Measurements from ENCODE around the gene DLG2.

Gene DLG2

DNA sequence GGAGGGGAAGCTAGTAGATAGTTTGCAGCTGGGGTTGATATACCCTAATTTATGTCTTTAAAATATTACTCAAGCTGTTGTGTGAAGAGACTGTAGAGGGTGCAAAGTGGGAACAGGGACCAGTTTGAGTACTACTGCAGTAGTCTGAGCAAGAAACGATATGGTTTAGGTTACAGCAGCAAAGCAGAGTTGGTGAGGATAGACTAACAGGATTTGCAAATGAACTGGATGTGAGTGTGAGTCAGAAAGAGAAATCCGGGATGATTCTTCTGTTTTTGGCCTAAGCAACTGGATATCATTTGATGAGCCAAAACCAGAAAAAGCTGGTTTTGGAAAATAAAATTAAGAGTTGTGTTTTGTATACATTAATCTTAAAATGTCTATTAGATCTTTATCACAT lies 1591.5 kb downstream of the DLG2 start:
- DNase-seq: no peak

DNA sequence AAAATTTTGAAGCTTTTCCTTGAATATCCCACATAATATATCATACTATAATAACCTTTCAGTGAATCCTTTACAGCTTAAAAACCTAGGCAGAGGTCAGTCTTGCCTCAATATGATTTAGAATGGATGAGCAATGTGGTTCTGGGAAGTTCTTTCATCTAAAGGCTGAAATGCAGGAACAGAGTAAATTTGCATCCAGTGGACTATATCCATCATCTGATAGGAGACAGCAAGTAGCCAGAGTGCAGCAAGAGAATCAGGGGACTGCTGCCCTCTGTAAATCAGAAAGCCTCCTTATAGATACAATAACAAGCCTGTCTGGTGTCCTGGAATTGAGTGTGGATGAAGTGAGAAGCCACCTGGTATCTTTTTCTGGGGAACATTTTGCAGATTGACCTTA lies 1592.7 kb downstream of the DLG2 start:
- no peak for DNase-seq

DNA sequence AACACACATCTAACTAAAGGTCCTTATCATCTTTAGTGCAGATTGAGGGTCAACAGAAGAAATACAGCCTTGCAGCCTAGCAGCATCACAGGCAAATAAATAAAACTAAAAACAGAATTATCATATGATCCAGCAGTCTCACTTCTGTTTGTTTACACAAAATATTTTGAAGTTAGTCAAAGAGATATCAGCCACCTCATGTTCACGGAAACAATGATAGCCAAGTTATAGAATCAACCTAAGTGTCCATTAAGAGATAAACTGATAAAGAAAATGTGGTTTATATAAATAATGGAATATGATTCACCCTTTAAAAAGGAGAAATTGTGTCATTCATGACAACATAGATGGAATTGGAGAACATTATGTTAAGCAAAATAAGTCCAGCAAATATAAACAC lies 1602.9 kb downstream of the DLG2 start:
- no peak for DNase-seq

DNA sequence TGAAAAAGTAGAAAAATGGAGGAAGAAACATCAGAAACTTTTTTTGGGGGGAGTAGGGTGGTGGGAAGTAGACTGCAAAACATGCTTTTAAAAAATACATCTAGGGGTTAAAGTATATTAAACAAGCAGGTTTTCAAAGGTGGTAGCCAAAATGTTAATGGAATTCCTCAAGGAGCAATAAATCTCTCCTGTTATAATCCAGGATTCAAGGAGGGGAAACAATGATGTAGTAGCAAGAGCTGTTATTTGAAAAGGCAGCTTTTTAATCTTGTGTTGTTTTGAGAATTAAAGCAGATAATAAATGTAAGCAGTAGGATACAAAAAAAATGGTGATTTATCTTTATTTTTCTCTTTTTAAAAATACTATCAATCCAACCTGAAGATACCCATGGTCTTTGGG lies 1604.4 kb downstream of the DLG2 start:
- no peak for DNase-seq

DNA sequence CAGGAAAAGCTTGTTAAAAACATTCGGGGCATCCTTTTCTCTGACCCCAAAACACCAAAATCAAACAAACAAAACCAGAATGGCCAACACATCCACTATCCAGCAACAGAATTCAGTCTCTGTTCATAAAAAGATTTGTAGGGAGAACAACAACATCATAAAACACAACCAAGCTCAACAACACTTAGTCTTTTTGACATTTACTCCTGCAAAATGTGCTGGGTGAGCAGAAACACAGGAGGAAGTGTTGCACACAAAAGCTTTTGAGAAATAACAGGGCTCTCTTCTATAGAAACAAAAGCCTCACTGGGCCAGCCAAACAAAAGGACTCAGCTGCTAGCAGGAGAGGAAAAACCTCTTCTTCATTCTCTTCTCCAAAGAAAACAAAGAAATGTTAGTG lies 1604.9 kb downstream of the DLG2 start:
- no peak for DNase-seq

DNA sequence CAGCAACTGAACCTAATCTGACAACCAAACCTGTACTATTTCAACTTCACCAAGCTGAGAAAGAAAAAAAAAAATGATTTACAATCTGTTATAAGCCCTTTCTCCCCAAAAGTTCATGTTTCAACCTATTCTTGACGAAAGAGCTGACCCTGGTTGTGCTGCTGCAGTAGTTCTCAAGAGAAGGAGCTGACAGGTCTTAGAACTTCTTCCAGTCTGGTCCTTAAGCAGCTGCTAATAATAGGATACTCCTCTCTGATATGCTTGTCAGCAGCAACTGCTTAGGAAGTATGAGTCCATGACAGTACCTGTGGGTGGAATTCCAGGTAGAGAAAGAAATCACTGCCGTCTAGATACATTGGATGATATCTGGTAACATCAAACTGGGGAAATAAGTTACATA lies 1605.9 kb downstream of the DLG2 start:
- DNase-seq: no peak

DNA sequence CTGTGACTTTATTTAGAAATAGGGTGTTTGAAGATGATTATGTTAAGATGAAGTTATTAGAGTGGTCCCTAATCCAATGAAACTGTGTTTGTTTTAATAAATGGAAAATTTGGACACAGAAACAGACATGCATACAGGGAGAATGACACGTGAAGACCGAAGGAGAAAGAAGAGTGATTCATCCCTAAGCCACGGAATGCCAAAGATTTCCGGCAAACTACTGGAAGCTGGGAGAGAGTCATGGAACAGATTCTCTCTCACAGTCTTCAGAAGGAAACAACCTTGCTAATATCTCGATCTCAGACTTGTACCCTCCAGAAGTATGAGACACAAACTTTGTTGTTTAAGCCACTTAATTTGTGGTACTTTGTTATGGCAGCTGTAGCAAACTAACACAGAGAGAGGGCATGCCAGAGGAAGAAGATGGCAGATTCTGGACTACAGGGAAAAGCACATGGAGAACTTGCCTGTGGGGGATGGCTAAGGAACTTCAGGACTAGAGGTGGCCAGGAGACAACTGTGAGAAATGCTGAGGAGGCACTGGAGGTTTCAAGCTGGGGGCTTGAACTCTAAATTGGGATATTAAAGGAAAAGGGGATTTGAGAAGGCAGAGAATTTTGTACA lies 1607.5 kb downstream of the DLG2 start:
- DNase-seq: no peak

DNA sequence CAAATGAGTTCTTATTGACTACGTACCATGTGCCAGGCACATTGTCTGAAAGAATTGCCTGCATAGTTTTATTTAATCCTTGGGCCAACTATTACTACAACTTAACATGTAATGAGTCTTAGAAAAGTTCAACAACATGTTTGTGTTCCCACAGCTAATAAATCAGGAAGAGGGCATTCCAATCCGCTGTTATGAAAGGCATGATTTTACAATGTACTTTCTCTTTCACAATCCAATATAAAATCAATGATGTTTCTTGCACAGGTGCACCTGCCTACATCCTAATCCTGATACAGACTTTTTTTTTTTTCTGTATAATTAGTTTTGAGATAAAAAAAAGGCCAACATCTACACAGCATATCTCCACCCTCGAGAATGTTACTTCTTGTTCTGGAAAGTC lies 1612.6 kb downstream of the DLG2 start:
- no peak for DNase-seq

DNA sequence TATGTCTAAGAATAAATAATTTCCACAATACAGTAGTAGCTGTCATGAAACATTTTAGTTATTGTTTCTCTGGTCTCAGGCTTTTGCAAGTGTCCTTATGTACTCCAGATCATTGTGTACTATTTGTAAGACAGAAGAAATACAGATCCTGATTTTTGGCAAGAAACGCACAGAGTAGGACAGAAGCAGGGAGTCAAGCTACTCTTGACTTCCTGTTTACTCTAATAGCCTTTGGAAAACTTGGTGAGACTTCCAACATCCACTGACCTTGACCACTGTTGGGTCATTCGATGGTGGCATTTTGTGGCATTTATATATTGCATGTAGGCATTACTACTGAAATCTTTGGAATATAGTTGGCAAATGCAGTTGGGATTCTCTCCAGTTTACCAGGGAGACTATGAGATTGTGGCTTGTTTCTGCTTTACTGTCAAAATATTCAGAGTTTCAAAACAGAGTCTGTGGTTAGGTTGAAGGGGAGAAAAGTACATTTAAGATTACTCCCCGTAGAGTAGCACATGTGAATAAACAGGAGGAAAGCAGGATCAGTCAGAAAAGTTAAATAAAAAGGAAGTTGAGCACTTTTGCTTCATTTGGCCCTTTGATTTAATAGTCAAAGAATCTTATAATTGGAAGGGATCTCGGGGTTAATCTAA lies 1614.8 kb downstream of the DLG2 start:
- DNase-seq: no peak

DNA sequence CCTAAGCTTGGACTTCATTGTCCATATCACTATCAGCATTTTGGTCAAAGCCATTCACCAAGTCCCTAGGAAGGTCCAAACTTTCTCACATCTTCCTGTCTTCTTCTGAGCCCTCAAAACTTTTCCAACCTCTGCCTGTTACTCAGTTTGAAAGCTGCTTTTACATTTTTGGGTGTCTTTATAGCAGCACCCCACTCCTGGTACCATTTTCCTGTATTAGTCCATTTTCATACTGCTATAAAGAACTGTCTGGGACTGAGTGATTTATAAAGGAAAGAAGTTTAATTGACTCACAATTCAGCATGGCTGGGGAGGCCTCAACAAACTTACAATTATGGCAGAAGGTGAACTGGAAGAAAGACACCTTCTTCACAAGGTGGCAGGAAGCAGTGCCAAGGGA lies 1624.0 kb downstream of the DLG2 start:
- DNase-seq: no peak

DNA sequence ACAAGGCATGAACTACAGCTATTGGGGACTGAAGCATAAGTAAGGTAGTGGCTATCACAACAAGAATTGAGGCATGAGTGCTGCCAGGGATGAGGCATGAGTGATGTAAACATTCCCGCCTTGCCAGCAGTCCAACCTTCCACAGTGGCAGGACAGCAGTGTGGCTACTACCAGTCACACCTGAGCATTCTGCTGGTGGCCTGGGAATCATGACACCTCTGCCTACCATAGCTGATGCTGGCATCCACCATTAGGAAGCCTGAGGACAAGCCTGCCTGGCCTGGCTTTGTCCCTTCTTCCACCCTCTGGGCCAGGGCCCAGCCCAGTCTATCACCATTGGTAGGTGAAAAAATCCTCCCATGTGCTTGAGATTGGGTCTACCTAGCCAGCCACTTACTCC lies 1628.2 kb downstream of the DLG2 start:
- DNase-seq: no peak

DNA sequence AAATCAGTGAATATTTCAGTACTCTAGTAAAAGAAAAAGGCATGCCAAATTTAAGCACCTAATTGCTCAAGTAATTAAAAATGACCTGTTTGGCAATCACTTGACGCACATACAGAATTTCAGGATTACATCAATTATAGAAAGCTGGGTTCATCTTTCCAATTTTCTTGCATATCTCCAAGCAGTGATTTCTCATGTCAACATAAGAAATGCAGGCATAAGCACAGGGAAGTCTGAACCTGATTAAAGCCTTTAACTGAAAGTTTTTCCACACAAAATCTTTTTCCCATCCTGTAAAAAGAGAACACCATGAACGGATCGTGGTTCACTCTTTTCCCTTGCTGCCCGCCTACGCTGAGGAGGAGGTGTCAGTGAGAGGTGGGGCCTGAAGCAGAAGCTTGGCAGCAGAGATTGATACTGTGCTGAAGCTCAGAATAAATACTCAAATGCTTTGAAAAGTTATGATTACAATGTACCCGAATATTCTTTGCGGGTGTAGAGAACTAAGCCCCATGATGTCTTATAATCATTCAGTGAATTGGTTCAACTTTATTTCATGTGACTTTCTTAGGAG lies 1636.9 kb downstream of the DLG2 start:
- DNase-seq: no peak

DNA sequence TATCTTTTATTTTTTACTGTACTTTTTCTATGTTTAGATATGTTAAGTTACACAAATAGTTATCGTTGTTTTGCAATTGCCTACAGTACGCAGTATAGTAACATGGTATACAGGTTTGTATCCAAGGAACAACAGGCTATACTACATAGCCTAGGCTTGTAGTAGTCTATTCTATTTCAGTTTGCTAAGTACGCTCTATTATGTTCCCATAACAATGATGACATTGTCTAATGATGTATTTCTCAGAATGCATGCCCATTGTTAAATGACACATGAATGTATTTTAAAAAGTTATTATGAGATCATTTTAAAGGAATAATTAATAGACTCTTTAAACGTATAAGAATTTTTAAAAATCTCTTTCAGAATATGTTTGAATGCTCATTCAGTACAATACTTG lies 1644.3 kb downstream of the DLG2 start:
- no peak for DNase-seq

DNA sequence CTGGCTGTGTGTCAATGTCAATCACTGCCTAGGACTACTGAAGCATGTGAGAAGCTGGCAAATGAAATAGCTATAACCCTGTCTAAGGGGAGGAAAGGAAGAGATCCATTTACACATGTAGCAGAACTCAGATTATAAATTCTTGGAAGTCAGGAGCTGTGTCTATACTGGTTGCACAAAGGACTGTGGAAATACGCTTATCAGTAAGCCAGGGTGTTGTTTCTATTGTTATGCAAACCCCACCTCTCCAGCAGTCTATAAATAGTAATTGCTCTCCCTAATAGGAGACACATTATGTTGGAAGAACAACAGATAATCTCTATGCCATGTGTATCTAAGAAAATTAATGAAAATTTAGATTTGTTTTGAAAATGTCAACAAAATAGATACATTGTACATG lies 1647.6 kb downstream of the DLG2 start:
- DNase-seq: no peak

DNA sequence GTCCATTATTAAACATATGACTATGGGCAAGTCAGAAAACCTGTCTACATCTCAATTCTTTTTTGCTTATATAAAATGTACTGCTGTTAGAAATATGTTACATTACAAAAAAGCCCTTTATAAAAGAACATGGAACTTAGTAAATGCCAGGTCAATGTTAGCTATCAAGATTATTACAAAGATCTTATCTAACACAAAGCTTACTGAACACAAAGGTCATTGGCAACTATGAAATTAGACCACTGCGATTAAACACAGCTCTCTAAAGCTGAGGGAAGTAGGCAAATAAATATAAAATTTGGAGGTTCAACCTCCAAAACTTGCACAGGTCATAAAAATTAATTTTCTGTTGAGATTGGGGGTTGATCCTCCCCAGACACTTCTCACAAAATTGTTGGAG lies 1648.2 kb downstream of the DLG2 start:
- no peak for DNase-seq

DNA sequence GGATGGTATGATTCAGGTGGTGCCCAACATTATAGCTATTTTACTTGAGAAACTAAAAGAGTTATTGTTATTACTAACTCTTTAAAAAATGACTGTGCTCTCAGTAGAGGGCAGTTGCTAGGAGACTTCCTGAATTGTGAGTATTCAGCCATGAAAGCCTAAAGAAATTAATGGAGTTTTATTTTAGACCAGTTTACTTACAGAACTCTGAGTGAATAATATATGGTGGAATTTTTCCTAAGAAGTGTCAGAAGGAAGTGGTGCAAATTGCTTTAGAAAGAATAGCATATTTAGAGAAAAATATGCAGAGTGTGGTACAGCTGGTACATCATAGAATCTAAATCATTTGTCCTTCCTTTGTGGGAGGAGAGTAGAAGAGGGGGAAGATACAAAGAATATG lies 1651.1 kb downstream of the DLG2 start:
- no peak for DNase-seq

DNA sequence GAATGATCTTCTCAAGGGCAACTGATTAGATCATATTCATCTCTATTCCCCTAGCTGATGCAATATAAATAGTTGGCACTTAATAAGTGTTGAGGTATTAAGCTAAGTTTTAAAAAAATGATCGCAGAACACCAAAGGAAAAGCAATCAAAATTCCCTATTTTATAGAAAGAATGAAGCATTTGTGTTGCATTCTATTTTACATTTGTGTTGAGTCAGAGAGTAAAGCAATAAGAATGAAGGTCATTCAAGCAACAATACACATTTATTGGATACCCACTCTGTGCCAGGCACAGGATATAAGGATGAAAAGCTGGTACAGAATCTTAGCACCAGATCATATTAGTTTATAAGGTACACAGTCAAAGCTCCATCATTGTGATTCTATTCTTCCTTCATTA lies 1654.6 kb downstream of the DLG2 start:
- no peak for DNase-seq

DNA sequence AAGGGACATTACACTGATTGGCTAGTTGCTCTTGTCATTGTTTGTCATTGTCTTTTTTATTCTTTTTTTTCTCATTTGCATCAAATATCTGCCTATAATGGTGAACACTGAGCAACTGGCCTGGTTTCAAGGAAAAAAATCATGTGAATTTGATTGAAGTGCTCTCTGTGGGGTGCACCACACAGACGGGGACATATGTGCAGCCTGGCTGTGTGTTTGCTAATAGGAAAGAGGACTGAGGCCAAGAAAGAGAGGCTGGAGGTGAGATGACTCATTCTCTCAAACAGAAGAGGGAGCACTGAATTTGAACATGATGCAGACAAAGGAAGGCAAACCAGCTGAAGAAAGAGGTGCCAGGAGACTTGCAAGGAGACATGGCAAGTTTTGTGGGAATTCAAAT lies 1656.1 kb downstream of the DLG2 start:
- DNase-seq: no peak

DNA sequence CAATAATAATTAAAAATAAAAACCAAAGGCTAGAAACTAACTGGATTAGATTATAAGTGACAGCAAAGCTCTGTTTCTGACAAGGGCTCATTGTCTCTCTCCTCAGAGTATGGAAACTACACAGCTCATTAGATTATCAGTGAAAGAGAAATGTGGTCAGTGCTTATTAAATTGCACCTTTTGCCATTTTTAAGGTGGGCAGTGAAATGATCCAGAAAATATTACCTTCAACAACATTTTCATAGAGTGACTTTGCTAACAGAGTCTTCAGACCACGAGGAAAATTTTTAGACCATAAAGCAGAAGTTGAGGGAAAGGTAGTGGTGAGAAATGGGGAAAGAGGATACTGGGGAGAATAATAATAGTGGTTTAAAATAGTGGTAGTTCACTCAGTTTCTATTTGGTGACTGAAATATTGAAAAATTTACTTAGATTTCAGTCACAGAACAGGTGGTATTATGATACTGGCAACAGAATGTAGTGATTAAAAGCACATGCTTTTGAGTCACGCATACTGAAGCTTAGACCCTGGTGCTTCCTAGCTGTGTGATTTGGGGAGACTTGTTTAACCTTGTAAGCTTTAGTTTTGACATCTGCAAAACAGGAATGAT lies 1657.0 kb downstream of the DLG2 start:
- DNase-seq: no peak

DNA sequence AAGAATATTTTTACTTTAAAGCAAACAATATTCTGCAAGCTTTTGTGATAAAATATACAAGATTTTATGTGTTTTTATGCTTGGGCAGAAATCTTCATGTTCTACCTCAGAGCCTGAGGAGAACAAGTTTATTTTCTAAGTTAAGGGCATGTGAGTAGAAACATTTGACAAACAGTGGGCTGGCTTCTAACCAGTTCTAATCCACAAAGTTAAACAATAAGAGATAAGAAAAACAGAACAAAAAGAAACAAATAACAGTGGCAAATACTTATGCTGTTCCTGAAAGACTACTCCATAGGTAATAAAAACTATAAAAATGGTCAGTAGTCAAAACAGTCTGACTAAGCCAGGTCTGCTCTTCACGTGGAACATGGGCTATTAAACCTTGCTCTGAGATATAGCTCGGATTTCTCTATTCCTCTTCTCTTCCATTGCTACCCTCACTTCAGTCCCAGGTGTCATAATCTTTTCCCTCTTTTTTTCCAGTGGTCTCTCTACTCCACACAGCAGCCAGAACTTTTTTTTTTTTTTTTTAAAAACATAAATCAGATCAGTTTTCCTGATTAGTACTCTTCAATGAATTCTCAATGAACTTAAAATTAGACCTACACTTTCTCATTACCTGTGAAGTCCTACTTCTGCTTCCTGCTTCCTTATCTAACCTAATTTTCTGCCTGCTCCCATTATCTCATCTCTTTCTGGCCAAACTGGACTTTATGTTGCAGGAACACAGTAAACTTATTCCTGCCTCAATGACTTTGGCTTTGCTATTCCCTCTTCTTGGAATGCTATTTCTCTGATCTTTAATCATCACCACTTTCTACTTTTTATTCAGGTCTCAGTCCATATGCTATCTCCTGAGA lies 1669.9 kb downstream of the DLG2 start:
- DNase-seq: no peak

DNA sequence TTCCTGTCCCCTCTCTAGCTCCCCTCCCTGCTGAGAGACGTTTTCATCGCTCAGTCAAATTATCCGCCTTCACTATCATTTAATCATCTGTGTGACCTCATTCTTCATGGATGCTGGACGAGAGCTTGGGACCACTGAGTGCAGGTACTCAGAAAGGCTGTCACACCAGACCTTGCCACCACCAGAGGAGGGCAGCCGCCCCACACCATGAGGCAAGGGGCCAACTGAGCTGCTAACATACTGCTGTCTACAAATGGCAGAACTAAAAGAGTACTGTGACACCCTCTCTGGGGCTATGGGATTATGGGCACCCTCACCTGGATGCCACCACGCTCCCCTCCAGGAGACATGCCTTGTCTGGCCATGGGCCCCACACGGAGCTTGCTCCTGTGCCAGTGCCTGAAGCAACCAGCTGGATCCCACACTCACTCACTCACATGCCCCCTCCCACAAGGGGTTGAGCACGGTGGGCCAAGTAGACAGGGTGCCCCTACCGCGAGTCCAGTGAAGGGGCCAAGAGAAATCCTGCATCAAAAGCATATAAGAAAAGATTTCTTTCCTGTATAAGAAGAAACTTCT lies 1670.9 kb downstream of the DLG2 start:
- no peak for DNase-seq

DNA sequence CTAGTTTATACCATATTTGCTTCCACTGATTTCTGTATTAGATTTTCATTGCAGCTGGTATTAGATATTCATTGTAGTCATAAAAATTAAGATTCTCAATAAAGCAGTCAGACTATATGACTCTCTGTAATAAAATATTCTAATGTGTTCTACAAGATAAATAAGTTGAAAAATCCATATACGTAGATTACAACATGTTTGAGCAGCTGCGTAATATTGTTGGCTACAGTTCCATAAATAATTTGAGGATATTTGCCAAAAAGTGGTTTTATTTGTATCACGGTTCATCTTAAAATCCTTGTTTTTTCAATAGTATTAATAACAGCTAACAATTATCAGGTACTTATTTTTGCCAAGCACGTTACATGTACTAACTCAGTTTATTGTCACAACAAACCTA lies 1672.4 kb downstream of the DLG2 start:
- DNase-seq: no peak

DNA sequence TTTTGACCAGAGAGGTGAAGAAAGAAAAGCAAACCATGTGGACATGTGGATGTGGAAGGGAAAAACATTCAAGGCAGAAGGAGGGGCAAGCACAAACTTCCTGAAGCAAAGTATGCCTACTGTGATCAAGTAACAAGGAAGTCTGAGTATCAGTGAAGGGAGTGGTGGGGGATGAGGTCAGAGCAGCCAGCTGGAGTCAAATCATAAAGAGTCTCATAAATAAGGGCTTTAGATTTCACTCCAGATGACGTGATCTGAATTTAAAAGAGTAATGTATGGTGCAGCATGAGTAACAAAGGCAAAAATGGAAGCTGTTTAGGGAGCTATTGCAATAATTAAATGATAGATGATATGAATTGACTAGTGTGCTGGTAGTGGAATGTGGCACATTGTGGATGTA lies 1675.6 kb downstream of the DLG2 start:
- DNase-seq: no peak
